H1 (cell line): Measurements from ENCODE around the gene COMMD1. TPM values are rescaled to one million over a fixed set of nuclear protein-coding genes. Genes with fewer than 3 reads are reported as not detected.

ENCODE experiments used
- CTCF ChIA-PET: fragments of 300-600 bp; sonication (Branson Sonifier 250); formaldehyde crosslinking; loops from one replicate; lab custom pipeline; 2021; ENCODE audit not compliant: partially characterized antibody; lab: Charles Lee
- POLR2A ChIA-PET: fragments of 300-600 bp; sonication (Branson Sonifier 250); formaldehyde crosslinking; loops from one replicate; lab custom pipeline; 2021; ENCODE audit warnings: inconsistent platforms; ENCODE audit not compliant: partially characterized antibody; lab: Charles Lee
- DNase-seq, 2 experiments: peaks; one replicate each; pipeline versions ENCODE4 v3.0.0 to v3.0.0-alpha.2; 2010 to 2022; ENCODE audit warnings: low spot score in 2 of 2, low read depth in 1 of 2, mixed read lengths in 1 of 2
- FAIRE-seq: peaks from 2 replicates; lab custom pipeline; 2011; peaks lifted over from hg19 to GRCh38; lab: Jason Lieb, UNC
- H2AFZ ChIP-seq: 2 replicates; pipeline ENCODE4 v1.8.1; 2012; ENCODE audit warnings: low read length, inconsistent platforms
- H2AK5ac ChIP-seq: 2 replicates; pipeline ENCODE4 v1.6.1; 2013; ENCODE audit warnings: low read depth, low read length
- H2BK120ac ChIP-seq: replicated peaks from 2 replicates; pipeline ENCODE3; 2013; ENCODE audit warnings: low read depth, low read length, inconsistent platforms
- H2BK12ac ChIP-seq: 2 replicates; pipeline ENCODE4 v1.6.1; 2013; ENCODE audit warnings: low read depth, low read length
- H2BK15ac ChIP-seq: 2 replicates; pipeline ENCODE4 v1.6.1; 2013; ENCODE audit warnings: low read length
- H2BK20ac ChIP-seq: 2 replicates; pipeline ENCODE4 v1.6.1; 2013; ENCODE audit warnings: low read length
- H2BK5ac ChIP-seq: 2 replicates; pipeline ENCODE4 v1.6.1; 2013; ENCODE audit warnings: low read depth, low read length
- H3K14ac ChIP-seq: 2 replicates; pipeline ENCODE4 v1.6.1; 2013; ENCODE audit warnings: inconsistent platforms; ENCODE audit not compliant: insufficient read length
- H3K18ac ChIP-seq: 2 replicates; pipeline ENCODE4 v1.6.1; 2013; ENCODE audit warnings: low read length; ENCODE audit errors: extremely low read depth
- H3K23ac ChIP-seq: 2 replicates; pipeline ENCODE4 v1.6.1; 2013; ENCODE audit warnings: inconsistent platforms; ENCODE audit not compliant: insufficient read length
- H3K23me2 ChIP-seq: 2 replicates; pipeline ENCODE4 v1.6.1; 2013; ENCODE audit warnings: low read depth, low read length
- H3K27ac ChIP-seq: 2 replicates; pipeline ENCODE4 v1.6.1; 2011; ENCODE audit warnings: low read depth, low read length, inconsistent platforms
- H3K27me3 ChIP-seq, 4 experiments: replicated peaks in 1 of 4; 1 replicate in 1 of 4; 2 replicates in 3 of 4; pipeline versions ENCODE4 v1.6.1 to v1.8.1; 2011 to 2013; ENCODE audit warnings: low read length in 3 of 4, mild to moderate bottlenecking in 3 of 4, inconsistent platforms in 2 of 4, mixed read lengths in 2 of 4, moderate library complexity in 1 of 4; ENCODE audit not compliant: control insufficient read depth in 3 of 4, insufficient read depth in 3 of 4; ENCODE audit errors: extremely low read depth in 1 of 4
- H3K36me3 ChIP-seq, 4 experiments: 2 replicates each; pipeline versions ENCODE4 v1.6.1 to v1.8.1; 2011 to 2013; ENCODE audit warnings: mild to moderate bottlenecking in 4 of 4, low read length in 3 of 4, moderate library complexity in 2 of 4, control low read depth in 1 of 4, inconsistent platforms in 1 of 4; ENCODE audit not compliant: insufficient read depth in 4 of 4, control insufficient read depth in 2 of 4
- H3K4ac ChIP-seq: replicated peaks from 2 replicates; pipeline ENCODE3; 2013; ENCODE audit warnings: low read length, low read depth, mixed read lengths, inconsistent platforms; ENCODE audit not compliant: insufficient read length
- H3K4me1 ChIP-seq, 4 experiments: replicated peaks in 1 of 4; 1 replicate in 1 of 4; 2 replicates in 3 of 4; pipeline versions ENCODE4 v1.6.1 to v1.8.1; 2011 to 2013; ENCODE audit warnings: low read length in 3 of 4, inconsistent platforms in 2 of 4, mixed read lengths in 1 of 4; ENCODE audit not compliant: insufficient read depth in 4 of 4, control insufficient read depth in 3 of 4
- H3K4me2 ChIP-seq, 2 experiments: 2 replicates each; pipeline versions ENCODE4 v1.6.1 to v1.8.1; 2011 to 2013; ENCODE audit warnings: low read depth in 2 of 2, low read length in 2 of 2, control low read depth in 1 of 2, inconsistent platforms in 1 of 2, mild to moderate bottlenecking in 1 of 2; ENCODE audit not compliant: insufficient read depth in 1 of 2
- H3K4me3 ChIP-seq, 4 experiments: fragments of 200-600, 300-600 bp in 1 of 4; sonication (generic), shearing (Covaris generic), sonication (Bioruptor Twin) in 1 of 4; 2 replicates each; pipeline versions ENCODE4 v1.5.1 to v1.8.1; 2011 to 2016; ENCODE audit warnings: low read length in 4 of 4, low read depth in 3 of 4, control low read depth in 2 of 4, inconsistent platforms in 2 of 4, mild to moderate bottlenecking in 2 of 4, mixed read lengths in 1 of 4, moderate library complexity in 1 of 4; ENCODE audit not compliant: insufficient read depth in 2 of 4; ENCODE audit errors: extremely low read depth in 1 of 4
- H3K56ac ChIP-seq: replicated peaks from 2 replicates; pipeline ENCODE3; 2013; ENCODE audit warnings: low read depth, mild to moderate bottlenecking, mixed read lengths, low read length, inconsistent platforms; ENCODE audit not compliant: insufficient read length
- H3K79me1 ChIP-seq: 2 replicates; pipeline ENCODE4 v1.6.1; 2013; ENCODE audit warnings: low read depth, low read length, control low read depth
- H3K79me2 ChIP-seq, 2 experiments: 2 replicates each; pipeline versions ENCODE4 v1.6.1 to v1.8.1; 2012 to 2013; ENCODE audit warnings: low read length in 2 of 2, mild to moderate bottlenecking in 2 of 2, inconsistent platforms in 1 of 2; ENCODE audit not compliant: insufficient read depth in 2 of 2, control insufficient read depth in 1 of 2
- H3K9ac ChIP-seq, 4 experiments: replicated peaks in 1 of 4; 1 replicate in 1 of 4; 2 replicates in 3 of 4; pipeline versions ENCODE4 v1.6.1 to v1.8.1; 2011 to 2013; ENCODE audit warnings: low read depth in 3 of 4, low read length in 3 of 4, control low read depth in 2 of 4, mild to moderate bottlenecking in 2 of 4, moderate library complexity in 2 of 4, inconsistent platforms in 1 of 4; ENCODE audit errors: extremely low read depth in 1 of 4
- H3K9me3 ChIP-seq, 2 experiments: 2 replicates each; pipeline versions ENCODE4 v1.6.1 to v1.8.1; 2012 to 2013; ENCODE audit warnings: mild to moderate bottlenecking in 2 of 2, moderate library complexity in 2 of 2, control low read depth in 1 of 2, inconsistent platforms in 1 of 2, low read depth in 1 of 2, low read length in 1 of 2, mixed read lengths in 1 of 2; ENCODE audit not compliant: insufficient read depth in 2 of 2
- H4K20me1 ChIP-seq, 2 experiments: replicated peaks in 1 of 2; 2 replicates each; pipeline versions ENCODE3 to v1.8.1; 2011 to 2013; ENCODE audit warnings: inconsistent platforms in 2 of 2, low read length in 2 of 2, mild to moderate bottlenecking in 1 of 2; ENCODE audit not compliant: insufficient read depth in 2 of 2, control insufficient read depth in 1 of 2
- H4K5ac ChIP-seq: 2 replicates; pipeline ENCODE4 v1.6.1; 2013; ENCODE audit warnings: low read length, low read depth, mixed read lengths, inconsistent platforms; ENCODE audit not compliant: insufficient read length
- H4K8ac ChIP-seq: 2 replicates; pipeline ENCODE4 v1.8.0; 2013; ENCODE audit warnings: mild to moderate bottlenecking, moderate library complexity, low read length, inconsistent platforms; ENCODE audit not compliant: insufficient read depth; ENCODE audit errors: extremely low read depth
- H4K91ac ChIP-seq: replicated peaks from 2 replicates; pipeline ENCODE3; 2013; ENCODE audit warnings: low read length, mixed read lengths, inconsistent platforms; ENCODE audit not compliant: insufficient read length
- SUZ12 ChIP-seq: fragments of 200-600 bp; sonication (generic); IDR thresholded peaks from 2 replicates; pipeline ENCODE4 v1.6.1; 2012; ENCODE audit warnings: mild to moderate bottlenecking, inconsistent platforms, low read length, moderate library complexity, mixed read lengths
- polyA plus RNA-seq, 7 experiments: library from polyadenylated mRNA; depleted of rRNA in 3 of 7; stranded (reverse) in 5 of 7; unstranded in 2 of 7; fragments of >200 nt in 5 of 7; fragments of 200-250 nt in 2 of 7; gene quantifications; 1 replicate in 5 of 7; 2 replicates in 1 of 7; 4 replicates in 1 of 7; pipeline versions ENCODE4 v1.2.1 to v1.2.3, GENCODE V29; 2011 to 2013; ENCODE audit warnings: missing spikeins in 2 of 7, mixed read lengths in 2 of 7
- total RNA-seq: library from RNA; stranded (reverse); fragmentation: NEBNext Ultra II Directional; extraction: Animal tissue kit (Norgen Biotek cat#: 25700); gene quantifications from 2 replicates; pipeline ENCODE4 v1.2.1, GENCODE V29; 2021

COMMD1 gene
- total and polyA plus RNA-seq, 2 of the 8 experiments (the other 6 are each of a cell fraction or from before 2014, with no cell fraction given) = 23.5 to 28.3 TPM

GRCh38 chr2:62143696-62144095 lies 238.2 kb downstream of the COMMD1 start:
- CTCF ChIA-PET = no interaction called here
- Histone ChIP-seq H3K27me3 (no peaks in the 10 kb centered on the region), H3K79me2 (no peaks in the 10 kb centered on the region), H3K23ac (no peak overlapping the region), H3K36me3 (no peaks in the 10 kb centered on the region), H4K20me1 (no peaks in the 10 kb centered on the region), H3K56ac (no peak overlapping the region), H3K14ac (no peak overlapping the region), H2BK15ac (no peak overlapping the region), H3K27ac (no peak overlapping the region), H3K9me3 (no peaks in the 10 kb centered on the region), H2BK120ac (no peak overlapping the region), H2BK5ac (no peak overlapping the region), H2AK5ac (no peak overlapping the region), H4K8ac (no peak overlapping the region), H3K18ac (no peak overlapping the region), H3K23me2 (no peaks in the 10 kb centered on the region), H3K4me2 (no peak overlapping the region), H3K4me3 (no peak overlapping the region), H2BK12ac (no peak overlapping the region), H3K9ac (no peak overlapping the region), H3K79me1 (no peaks in the 10 kb centered on the region), H4K91ac (no peak overlapping the region), H3K4ac (no peak overlapping the region), H2BK20ac (no peak overlapping the region), H3K4me1 (peaks cover 0 to 1% (median 0%) of the 10 kb centered on the region in 4 experiments; a peak in 1 of 7 replicates), H2AFZ (no peak overlapping the region), H4K5ac (no peak overlapping the region)
- no peak for FAIRE-seq
- no peak for TF ChIP-seq SUZ12
- no peak for DNase-seq
- POLR2A ChIA-PET = no interaction called here
